ENCODE results near the gene ZNF814.
"Not testable (repeated sequence)": the region's sequence is repeated elsewhere in the genome, so short reads cannot be mapped to it uniquely, and the experiment has no call there.

Gene ZNF814

GRCh38 chr19:57812226-57812625 lies 76.6 kb downstream of the ZNF814 start:
- Histone ChIP-seq H3K4me3 (ENCODE audit: low read length) (no peak overlapping the region), H4K20me1 (ENCODE audit: insufficient read depth, low read length) (no peaks in the 10 kb centered on the region), H3K27ac (ENCODE audit: low read length) (no peak overlapping the region), H2AFZ (ENCODE audit: low read length) (no peak overlapping the region), H3K27me3 (replicated peaks; ENCODE audit: insufficient read depth, low read length) (no peaks in the 10 kb centered on the region), H3K9me3 (replicated peaks; ENCODE audit: insufficient read depth, low read length) (no peaks in the 10 kb centered on the region), H3K9me2 (replicated peaks; ENCODE audit: insufficient read depth, low read length) (no peaks in the 10 kb centered on the region), H3K79me2 (ENCODE audit: low read length) (peaks cover 13% of the 10 kb centered on the region), H3K4me1 (ENCODE audit: low read length) (no peaks in the 10 kb centered on the region), H3K9ac (ENCODE audit: low read length) (no peak overlapping the region), H3F3A (ENCODE audit: insufficient read depth, low read length) (no peaks in the 10 kb centered on the region), H3K36me3 (replicated peaks; ENCODE audit: insufficient read depth, low read length) (0 out of 2 replicates have a peak, but pooled peaks cover 4% of the 10 kb centered on the region), H3K4me2 (ENCODE audit: low read depth, low read length) (no peak overlapping the region)
- no peak for DNase-seq
- no peak for TF ChIP-seq EZH2phosphoT487 (IDR thresholded peaks at IDR 0.05; ENCODE audit: low read length)
- TF ChIP-seq EZH2 (optimal IDR thresholded peaks at IDR 0.05; ENCODE audit: low read depth, low read length), result no peak
- TF ChIP-seq CTCF (IDR thresholded peaks at IDR 0.05; ENCODE audit: low read length), result no peak

GRCh38 chr19:57810410-57811295 lies 78.2 kb downstream of the ZNF814 start:
- not testable (repeated sequence) for DNase-seq; H4K20me1 ChIP-seq (ENCODE audit: insufficient read depth, low read length); H3K9me2 ChIP-seq (replicated peaks; ENCODE audit: insufficient read depth, low read length); H3K27ac ChIP-seq (ENCODE audit: low read length); H3K4me1 ChIP-seq (ENCODE audit: low read length); H3K36me3 ChIP-seq (replicated peaks; ENCODE audit: insufficient read depth, low read length); H2AFZ ChIP-seq (ENCODE audit: low read length); H3K9me3 ChIP-seq (replicated peaks; ENCODE audit: insufficient read depth, low read length); H3F3A ChIP-seq (ENCODE audit: insufficient read depth, low read length); H3K27me3 ChIP-seq (replicated peaks; ENCODE audit: insufficient read depth, low read length); H3K4me2 ChIP-seq (ENCODE audit: low read depth, low read length); H3K4me3 ChIP-seq (ENCODE audit: low read length); H3K9ac ChIP-seq (ENCODE audit: low read length)
- H3K79me2 ChIP-seq (ENCODE audit: low read length), result peaks cover 15% of the 10 kb centered on the region

GRCh38 chr19:57807541-57807940 lies 81.3 kb downstream of the ZNF814 start:
- Histone ChIP-seq H3K79me2 (ENCODE audit: low read length) (0 out of 2 replicates have a peak, but pooled peaks cover 4% of the 10 kb centered on the region), H3K9ac (ENCODE audit: low read length) (no peak overlapping the region), H3K27ac (ENCODE audit: low read length) (no peak overlapping the region), H2AFZ (ENCODE audit: low read length) (no peak overlapping the region), H3K4me1 (ENCODE audit: low read length) (no peaks in the 10 kb centered on the region), H3K4me3 (ENCODE audit: low read length) (no peak overlapping the region), H3K36me3 (replicated peaks; ENCODE audit: insufficient read depth, low read length) (0 out of 2 replicates have a peak, but pooled peaks cover 4% of the 10 kb centered on the region), H3K27me3 (replicated peaks; ENCODE audit: insufficient read depth, low read length) (no peaks in the 10 kb centered on the region), H3F3A (ENCODE audit: insufficient read depth, low read length) (no peaks in the 10 kb centered on the region), H3K9me2 (replicated peaks; ENCODE audit: insufficient read depth, low read length) (no peaks in the 10 kb centered on the region), H3K4me2 (ENCODE audit: low read depth, low read length) (no peak overlapping the region), H4K20me1 (ENCODE audit: insufficient read depth, low read length) (no peaks in the 10 kb centered on the region), H3K9me3 (replicated peaks; ENCODE audit: insufficient read depth, low read length) (no peaks in the 10 kb centered on the region)
- no peak for DNase-seq
- TF ChIP-seq CTCF (IDR thresholded peaks at IDR 0.05; ENCODE audit: low read length) (no peak), EZH2 (optimal IDR thresholded peaks at IDR 0.05; ENCODE audit: low read depth, low read length) (no peak)
